Measurements from ENCODE around the gene LMTK2.

DNA sequence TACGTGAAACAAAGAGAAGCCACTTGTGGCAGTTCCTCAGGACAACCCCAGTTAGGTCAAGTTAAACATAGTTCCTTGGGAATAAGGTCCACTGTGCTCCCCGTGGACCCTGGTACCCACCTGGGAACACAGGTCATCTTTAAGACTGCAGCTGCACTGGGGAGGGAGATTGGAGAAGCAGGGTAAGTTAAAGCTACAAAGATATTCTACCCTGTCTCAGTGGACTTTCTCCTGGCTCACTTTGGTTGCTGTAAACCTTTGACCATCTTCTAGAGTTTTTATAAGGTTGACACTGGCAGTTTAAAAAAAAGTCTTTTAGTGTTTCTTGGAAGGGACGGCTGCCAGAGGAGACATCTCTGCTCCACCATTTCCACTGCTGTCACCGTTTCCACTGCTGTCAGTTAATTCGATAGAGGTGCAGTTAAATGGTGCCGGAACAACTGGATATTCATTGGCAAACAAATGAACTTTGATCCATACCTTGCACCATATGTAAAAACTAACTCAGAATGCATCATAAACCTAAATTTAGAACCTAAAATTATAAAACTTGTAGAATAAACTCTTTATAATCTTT, 42.5 kb downstream of the LMTK2 start:
- TF ChIP-seq, protein P1, sequence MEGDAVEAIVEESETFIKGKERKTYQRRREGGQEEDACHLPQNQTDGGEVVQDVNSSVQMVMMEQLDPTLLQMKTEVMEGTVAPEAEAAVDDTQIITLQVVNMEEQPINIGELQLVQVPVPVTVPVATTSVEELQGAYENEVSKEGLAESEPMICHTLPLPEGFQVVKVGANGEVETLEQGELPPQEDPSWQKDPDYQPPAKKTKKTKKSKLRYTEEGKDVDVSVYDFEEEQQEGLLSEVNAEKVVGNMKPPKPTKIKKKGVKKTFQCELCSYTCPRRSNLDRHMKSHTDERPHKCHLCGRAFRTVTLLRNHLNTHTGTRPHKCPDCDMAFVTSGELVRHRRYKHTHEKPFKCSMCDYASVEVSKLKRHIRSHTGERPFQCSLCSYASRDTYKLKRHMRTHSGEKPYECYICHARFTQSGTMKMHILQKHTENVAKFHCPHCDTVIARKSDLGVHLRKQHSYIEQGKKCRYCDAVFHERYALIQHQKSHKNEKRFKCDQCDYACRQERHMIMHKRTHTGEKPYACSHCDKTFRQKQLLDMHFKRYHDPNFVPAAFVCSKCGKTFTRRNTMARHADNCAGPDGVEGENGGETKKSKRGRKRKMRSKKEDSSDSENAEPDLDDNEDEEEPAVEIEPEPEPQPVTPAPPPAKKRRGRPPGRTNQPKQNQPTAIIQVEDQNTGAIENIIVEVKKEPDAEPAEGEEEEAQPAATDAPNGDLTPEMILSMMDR (IDR thresholded peaks at IDR 0.05; ENCODE audit: poor library complexity, severe bottlenecking) = no peak
- no peak for TF ChIP-seq POLR2AphosphoS5 (IDR thresholded peaks at IDR 0.05)
- no peak for TF ChIP-seq RAD21 (conservative IDR thresholded peaks at IDR 0.05)
- no peak for TF ChIP-seq EP300 (conservative IDR thresholded peaks at IDR 0.05; ENCODE audit: poor library complexity, severe bottlenecking)

Data from neural cell (in vitro differentiated cells).